Adrenal gland (tissue), 5 donors: ENCODE measurements around the gene DPY19L3.

Experiments used
- POLR2A ChIP-seq, 2 donors: fragments of 450-650 bp; IDR thresholded peaks; one replicate each; pipeline ENCODE4 v1.6.1; 2017; ENCODE audit warnings: antibody characterized with exemption in 2 of 2, mild to moderate bottlenecking in 2 of 2, moderate library complexity in 1 of 2
- TF ChIP-seq, protein P1 (sequence below), 6 experiments: fragments of 450-650 bp in 4 of 6; fragments of 200-600 bp in 2 of 6; sonication (generic) in 1 of 6; IDR thresholded peaks; 1 replicate in 5 of 6; 2 replicates in 1 of 6; pipeline versions ENCODE4 v1.5.1 to v1.8.0; 2016 to 2021; ENCODE audit warnings: antibody characterized with exemption in 6 of 6, mild to moderate bottlenecking in 2 of 6, moderate library complexity in 1 of 6
- donor health status: DM: no; HTN: no; CAD: no.

DNA sequence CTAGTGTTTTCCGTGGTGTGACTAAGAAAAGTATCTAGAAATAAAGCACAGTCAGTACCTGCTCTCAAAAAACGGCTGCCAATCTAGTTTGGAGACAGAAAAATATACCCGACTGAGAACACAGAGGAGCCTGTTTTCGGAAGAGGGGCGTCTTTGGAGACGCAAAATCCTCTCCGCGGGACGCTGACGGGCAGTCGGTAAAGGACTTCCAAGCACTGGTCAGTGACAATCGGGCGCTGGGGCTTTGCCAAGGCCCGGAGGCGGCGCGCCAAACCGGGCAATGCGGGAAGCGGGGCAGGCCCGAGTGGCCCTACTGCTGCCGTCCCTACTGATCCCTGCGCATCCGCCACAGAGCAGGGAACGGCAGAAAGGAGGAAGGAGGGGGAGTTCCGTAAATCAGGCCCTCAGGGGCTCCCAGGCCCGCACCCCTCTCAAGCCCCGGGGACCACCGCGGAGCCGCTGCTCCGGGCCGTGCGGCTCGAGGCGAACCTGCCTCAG is 588 bp upstream of the DPY19L3 start:
- TF ChIP-seq, protein P1, sequence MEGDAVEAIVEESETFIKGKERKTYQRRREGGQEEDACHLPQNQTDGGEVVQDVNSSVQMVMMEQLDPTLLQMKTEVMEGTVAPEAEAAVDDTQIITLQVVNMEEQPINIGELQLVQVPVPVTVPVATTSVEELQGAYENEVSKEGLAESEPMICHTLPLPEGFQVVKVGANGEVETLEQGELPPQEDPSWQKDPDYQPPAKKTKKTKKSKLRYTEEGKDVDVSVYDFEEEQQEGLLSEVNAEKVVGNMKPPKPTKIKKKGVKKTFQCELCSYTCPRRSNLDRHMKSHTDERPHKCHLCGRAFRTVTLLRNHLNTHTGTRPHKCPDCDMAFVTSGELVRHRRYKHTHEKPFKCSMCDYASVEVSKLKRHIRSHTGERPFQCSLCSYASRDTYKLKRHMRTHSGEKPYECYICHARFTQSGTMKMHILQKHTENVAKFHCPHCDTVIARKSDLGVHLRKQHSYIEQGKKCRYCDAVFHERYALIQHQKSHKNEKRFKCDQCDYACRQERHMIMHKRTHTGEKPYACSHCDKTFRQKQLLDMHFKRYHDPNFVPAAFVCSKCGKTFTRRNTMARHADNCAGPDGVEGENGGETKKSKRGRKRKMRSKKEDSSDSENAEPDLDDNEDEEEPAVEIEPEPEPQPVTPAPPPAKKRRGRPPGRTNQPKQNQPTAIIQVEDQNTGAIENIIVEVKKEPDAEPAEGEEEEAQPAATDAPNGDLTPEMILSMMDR (IDR thresholded peaks at IDR 0.05) = no peak
- TF ChIP-seq POLR2A (IDR thresholded peaks at IDR 0.05) = no peak
